Mammary epithelial cell (primary cell): ENCODE results near the gene STIMATE.

Source experiments
- CTCF ChIP-seq, 2 donors: IDR thresholded peaks in 1 of 2; conservative IDR thresholded peaks in 1 of 2; 2 replicates each; pipeline ENCODE4 v1.5.1; 2011 to 2012; ENCODE audit warnings: inconsistent platforms in 2 of 2, low read length in 2 of 2, mild to moderate bottlenecking in 2 of 2, control low read depth in 1 of 2, low read depth in 1 of 2; ENCODE audit not compliant: insufficient read depth in 1 of 2; ENCODE audit errors: extremely low read depth in 1 of 2
- EZH2 ChIP-seq: IDR thresholded peaks from 2 replicates; pipeline ENCODE4 v1.6.1; 2012; ENCODE audit warnings: low read length, inconsistent platforms, borderline replicate concordance

- TF ChIP-seq CTCF (conservative IDR thresholded peaks at IDR 0.05 in 1 of 2, IDR thresholded peaks at IDR 0.05 in 1 of 2; ENCODE audit: extremely low read depth in 1 of 2, insufficient read depth in 1 of 2, low read depth in 1 of 2, low read length in 2 of 2) (peak; percentile 74 to 80), EZH2 (no peak)
Observed at GRCh38 chr3:52820736-52821135, 76.6 kb downstream of the STIMATE start.
